ENCODE measurements around the gene CCNE1. TPM values are rescaled to one million over a fixed set of nuclear protein-coding genes. Genes with fewer than 3 reads are reported as not detected.

Gene CCNE1
- total and polyA plus RNA-seq, 7 donors = 0.97 to 6.7 (median 2.0) TPM

DNA sequence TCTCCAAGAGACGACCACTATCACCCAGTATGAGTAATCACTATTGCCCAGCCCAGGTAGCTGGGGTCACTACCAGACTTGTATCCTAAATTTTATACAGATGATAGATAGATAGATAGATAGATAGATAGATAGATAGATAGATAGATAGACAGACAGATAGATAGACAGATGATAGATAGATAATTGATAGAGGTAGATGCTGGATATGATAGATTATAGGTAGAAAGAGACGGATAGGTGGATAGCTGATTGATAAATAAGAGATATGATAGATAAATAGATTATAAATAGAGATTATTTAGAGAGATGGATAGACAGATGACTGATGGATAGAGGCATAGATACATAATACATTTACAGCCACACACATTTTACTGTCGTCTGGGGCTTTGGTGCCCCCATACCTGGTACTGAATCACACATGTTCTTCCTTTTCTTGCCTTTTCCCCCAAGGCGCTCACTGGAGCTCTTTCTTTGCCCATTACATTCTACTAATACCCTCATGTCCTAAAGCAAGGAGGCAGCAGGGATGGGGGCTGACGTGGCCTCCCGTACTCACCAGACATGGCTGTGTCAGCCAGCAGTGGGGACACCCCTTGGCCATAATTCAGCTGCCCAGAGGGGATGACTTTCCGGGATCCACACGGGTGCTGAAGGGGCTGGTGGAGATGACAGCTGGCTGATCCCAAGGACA, 44.6 kb upstream of the CCNE1 start:
- ATAC-seq (no peak), DNase-seq (no peak)
- H3K4me1 ChIP-seq = no peaks in the 10 kb centered on the region
- H3K9me3 ChIP-seq = no peaks in the 10 kb centered on the region
- no peaks in the 10 kb centered on the region for H3K27me3 ChIP-seq (ENCODE audit: insufficient read depth in 3 of 3, low read length in 2 of 3)
- no peak overlapping the region for H3K27ac ChIP-seq
- TF ChIP-seq, protein P1, sequence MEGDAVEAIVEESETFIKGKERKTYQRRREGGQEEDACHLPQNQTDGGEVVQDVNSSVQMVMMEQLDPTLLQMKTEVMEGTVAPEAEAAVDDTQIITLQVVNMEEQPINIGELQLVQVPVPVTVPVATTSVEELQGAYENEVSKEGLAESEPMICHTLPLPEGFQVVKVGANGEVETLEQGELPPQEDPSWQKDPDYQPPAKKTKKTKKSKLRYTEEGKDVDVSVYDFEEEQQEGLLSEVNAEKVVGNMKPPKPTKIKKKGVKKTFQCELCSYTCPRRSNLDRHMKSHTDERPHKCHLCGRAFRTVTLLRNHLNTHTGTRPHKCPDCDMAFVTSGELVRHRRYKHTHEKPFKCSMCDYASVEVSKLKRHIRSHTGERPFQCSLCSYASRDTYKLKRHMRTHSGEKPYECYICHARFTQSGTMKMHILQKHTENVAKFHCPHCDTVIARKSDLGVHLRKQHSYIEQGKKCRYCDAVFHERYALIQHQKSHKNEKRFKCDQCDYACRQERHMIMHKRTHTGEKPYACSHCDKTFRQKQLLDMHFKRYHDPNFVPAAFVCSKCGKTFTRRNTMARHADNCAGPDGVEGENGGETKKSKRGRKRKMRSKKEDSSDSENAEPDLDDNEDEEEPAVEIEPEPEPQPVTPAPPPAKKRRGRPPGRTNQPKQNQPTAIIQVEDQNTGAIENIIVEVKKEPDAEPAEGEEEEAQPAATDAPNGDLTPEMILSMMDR (IDR thresholded peaks at IDR 0.05) = no peak
- 62 to 67% (median 64%) methylated on average over 8 of the region's 8 CpGs for WGBS, 3 donors
- H3K4me3 ChIP-seq = no peak overlapping the region
- intact Hi-C loops (cut with DNase I) = no loop called here
- no peaks in the 10 kb centered on the region for H3K36me3 ChIP-seq (ENCODE audit: insufficient read depth in 1 of 2, low read depth in 1 of 2)

DNA sequence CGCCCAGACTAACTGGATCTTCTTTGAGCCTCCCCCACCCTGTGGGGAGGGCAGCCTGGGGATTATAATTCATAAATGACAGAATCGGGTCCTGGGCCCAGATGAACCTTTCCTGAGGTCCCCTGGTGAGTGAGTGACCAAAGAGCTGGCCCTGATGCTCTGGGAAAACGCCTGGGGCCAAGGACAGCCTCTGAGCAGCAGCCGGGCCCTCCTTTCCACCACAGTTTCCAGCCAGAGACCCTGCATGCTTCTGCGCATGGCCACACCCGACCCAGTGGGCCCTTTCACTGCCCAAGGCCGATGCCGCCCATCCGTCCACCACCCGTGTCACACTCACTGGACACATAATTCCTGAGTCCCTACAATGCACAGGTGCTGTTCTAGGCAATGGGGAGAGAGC, 43.6 kb upstream of the CCNE1 start:
- TF ChIP-seq, protein P1 (IDR thresholded peaks at IDR 0.05) = no peak
- WGBS, 3 donors = 83 to 93% (median 87%) methylated on average over 9 to 10 of the region's 10 CpGs
- no peak for ATAC-seq
- intact Hi-C loops (cut with DNase I) = no loop called here
- Histone ChIP-seq H3K27ac (no peak overlapping the region), H3K9me3 (no peaks in the 10 kb centered on the region), H3K27me3 (ENCODE audit: insufficient read depth in 3 of 3, low read length in 2 of 3) (no peaks in the 10 kb centered on the region), H3K4me1 (no peaks in the 10 kb centered on the region), H3K36me3 (ENCODE audit: insufficient read depth in 1 of 2, low read depth in 1 of 2) (no peaks in the 10 kb centered on the region), H3K4me3 (no peak overlapping the region)
- DNase-seq = no peak

DNA sequence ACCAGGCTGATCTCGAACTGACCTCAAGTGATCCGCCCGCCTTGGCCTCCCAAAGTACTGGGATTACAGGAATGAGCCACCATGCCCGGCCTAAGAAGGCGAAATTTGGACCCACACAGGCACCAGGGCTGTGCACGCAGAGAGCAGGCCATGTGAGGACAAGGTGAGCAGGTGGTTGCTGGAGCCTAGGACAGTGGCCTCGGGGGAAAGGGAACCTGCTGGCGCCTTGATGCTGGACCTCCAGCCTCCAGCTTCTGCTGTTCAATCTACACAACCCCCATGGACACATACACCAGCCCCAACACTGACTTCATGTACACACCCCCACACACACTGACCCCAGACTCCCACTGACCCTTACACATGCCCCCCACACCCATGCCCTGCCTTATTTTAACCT, 41.8 kb upstream of the CCNE1 start:
- no peaks in the 10 kb centered on the region for H3K4me1 ChIP-seq
- H3K9me3 ChIP-seq = no peaks in the 10 kb centered on the region
- H3K27me3 ChIP-seq (ENCODE audit: insufficient read depth in 3 of 3, low read length in 2 of 3) = no peaks in the 10 kb centered on the region
- WGBS, 3 donors = 78 to 84% (median 84%) methylated on average over 8 of the region's 8 CpGs
- TF ChIP-seq, protein P1 (IDR thresholded peaks at IDR 0.05) = no peak
- no peak overlapping the region for H3K4me3 ChIP-seq
- no peak for DNase-seq
- ATAC-seq = no peak
- H3K36me3 ChIP-seq (ENCODE audit: insufficient read depth in 1 of 2, low read depth in 1 of 2) = no peaks in the 10 kb centered on the region
- intact Hi-C loops (cut with DNase I) = no loop called here
- H3K27ac ChIP-seq = no peak overlapping the region

DNA sequence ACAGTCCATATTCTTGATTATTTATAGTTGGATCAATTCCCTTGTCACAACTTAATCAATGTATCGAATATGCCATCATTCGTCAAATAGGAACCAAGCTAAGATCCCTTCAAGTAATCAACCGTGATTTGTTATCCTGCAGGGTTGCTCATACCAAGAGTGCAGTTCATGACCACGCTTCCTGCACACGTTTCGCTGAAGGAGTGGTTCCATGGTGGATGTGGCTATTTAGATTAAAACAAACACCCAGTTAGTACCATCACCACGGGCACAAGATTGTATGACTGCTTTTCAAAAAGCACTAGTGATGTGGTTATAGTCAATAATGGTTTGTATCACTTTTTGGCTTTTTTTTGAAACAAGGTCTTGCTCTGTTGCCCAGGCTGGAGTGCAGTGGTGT, 41.1 kb upstream of the CCNE1 start:
- ATAC-seq (no peak), DNase-seq (no peak)
- Histone ChIP-seq H3K36me3 (ENCODE audit: insufficient read depth in 1 of 2, low read depth in 1 of 2) (no peaks in the 10 kb centered on the region), H3K27me3 (ENCODE audit: insufficient read depth in 3 of 3, low read length in 2 of 3) (no peaks in the 10 kb centered on the region), H3K9me3 (no peaks in the 10 kb centered on the region), H3K4me3 (no peak overlapping the region), H3K4me1 (no peaks in the 10 kb centered on the region), H3K27ac (no peak overlapping the region)
- intact Hi-C loops (cut with DNase I) = no loop called here
- TF ChIP-seq, protein P1 (IDR thresholded peaks at IDR 0.05) = no peak
- WGBS, 3 donors = 84 to 88% (median 85%) methylated on average over 7 of the region's 7 CpGs
